GM12892 (cell line): Measurements from ENCODE around the gene TRIM17.

ENCODE experiments used
- POLR2A ChIP-seq: IDR thresholded peaks from 2 replicates; pipeline ENCODE4 v1.6.1; 2011; ENCODE audit warnings: low read depth, low read length, control low read depth
- POLR2AphosphoS5 ChIP-seq: IDR thresholded peaks from 2 replicates; pipeline ENCODE4 v1.6.1; 2011; ENCODE audit warnings: low read depth, low read length, control low read depth

DNA sequence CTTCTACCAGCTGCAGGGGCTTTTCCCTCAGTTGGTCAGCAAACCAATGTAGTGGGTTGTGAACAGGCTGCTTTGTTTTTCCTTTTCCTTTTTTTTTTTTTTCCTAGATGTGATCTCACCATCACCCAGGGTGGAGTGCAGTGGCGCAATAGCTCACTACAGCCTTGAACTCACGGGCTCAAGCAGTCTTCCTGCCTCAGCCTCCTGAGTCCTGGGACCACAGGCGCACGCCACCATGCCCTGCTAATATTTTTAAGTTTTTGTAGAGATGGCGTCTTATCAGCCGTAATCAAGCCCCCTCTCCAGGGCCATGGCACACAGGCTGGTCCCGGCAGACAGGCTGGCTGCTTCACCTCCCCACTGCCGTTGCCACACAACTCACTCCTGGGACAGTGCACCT is 6.6 kb downstream of the TRIM17 start:
- TF ChIP-seq POLR2A = no peak
- no peak for TF ChIP-seq POLR2AphosphoS5
